Measurements from ENCODE around the gene ROGDI. TPM values are rescaled to one million over a fixed set of nuclear protein-coding genes. Genes with fewer than 3 reads are reported as not detected.

Gene ROGDI
- total RNA-seq, 1 experiment from 2014 or later: 36.4 TPM

GRCh38 chr16:4840984-4841383 lies 38.6 kb upstream of the ROGDI start:
- H3K4me1 ChIP-seq (ENCODE audit: insufficient read depth, low read length): peaks cover 1% of the 10 kb centered on the region
- no peaks in the 10 kb centered on the region for H3K9me3 Mint-ChIP-seq
- no peak overlapping the region for H3K23ac ChIP-seq (ENCODE audit: insufficient read length, low read depth, low read length)
- H2AFZ ChIP-seq (ENCODE audit: low read length): no peak overlapping the region
- no peak overlapping the region for H2BK15ac ChIP-seq (ENCODE audit: low read depth, low read length)
- no peaks in the 10 kb centered on the region for H3K23me2 ChIP-seq (ENCODE audit: insufficient read length, low read depth, low read length, poor library complexity, severe bottlenecking)
- no peak overlapping the region for H2BK5ac ChIP-seq (ENCODE audit: insufficient read length, low read length)
- no peaks in the 10 kb centered on the region for H3K9me3 ChIP-seq (ENCODE audit: control insufficient read depth, low read depth, low read length)
- no peak for DNase-seq
- no peak overlapping the region for H3K56ac ChIP-seq (ENCODE audit: insufficient read length, low read depth, low read length)
- H3K18ac ChIP-seq (ENCODE audit: insufficient read length, low read depth, low read length): no peak overlapping the region
- no peak overlapping the region for H2BK20ac ChIP-seq (ENCODE audit: low read depth, low read length, poor library complexity, severe bottlenecking)
- H4K5ac ChIP-seq (ENCODE audit: insufficient read length, low read depth, low read length): no peak overlapping the region
- H4K91ac ChIP-seq (ENCODE audit: insufficient read length, low read depth, low read length): no peak overlapping the region
- H2BK12ac ChIP-seq (ENCODE audit: insufficient read length, low read depth, low read length): no peak overlapping the region
- no peak overlapping the region for H3K4me3 Mint-ChIP-seq
- H4K8ac ChIP-seq (replicated peaks; ENCODE audit: insufficient read length, low read depth, low read length): no peak overlapping the region
- no peak overlapping the region for H3K9ac ChIP-seq (ENCODE audit: extremely low read depth, insufficient read length, low read length)
- H2BK120ac ChIP-seq (ENCODE audit: low read depth, low read length, poor library complexity, severe bottlenecking): no peak overlapping the region
- H3K79me2 ChIP-seq (ENCODE audit: insufficient read depth, low read length): peaks cover 4% of the 10 kb centered on the region
- no peak for TF ChIP-seq CTCF (conservative IDR thresholded peaks at IDR 0.05)
- no peaks in the 10 kb centered on the region for H4K20me1 ChIP-seq (ENCODE audit: control insufficient read depth, insufficient read depth, insufficient read length)
- no peak overlapping the region for H3K14ac ChIP-seq (ENCODE audit: insufficient read depth, low read length)
- H3K4ac ChIP-seq (ENCODE audit: low read depth, low read length): no peak overlapping the region
- no peak overlapping the region for H3K27ac ChIP-seq (ENCODE audit: insufficient read length, low read depth, low read length)
- no CpG with 5 or more reads among the region's 5 CpGs for WGBS (ENCODE audit: extremely low coverage, insufficient read length, low lambda C conversion rate)
- no peak overlapping the region for H3K27ac Mint-ChIP-seq
- no peak overlapping the region for H3K4me2 ChIP-seq (ENCODE audit: insufficient read depth, insufficient read length, low read length)
- no peaks in the 10 kb centered on the region for H3K79me1 ChIP-seq (ENCODE audit: insufficient read depth, low read depth, low read length, poor library complexity, severe bottlenecking)
- no peak overlapping the region for H3T11ph ChIP-seq (ENCODE audit: low read length)
- peaks cover 43 to 88% (median 81%) of the 10 kb centered on the region in 3 experiments for H3K36me3 Mint-ChIP-seq (ENCODE audit: insufficient read depth in 1 of 3, low read depth in 3 of 3)
- H3K4me1 Mint-ChIP-seq: peaks cover 6 to 7% of the 10 kb centered on the region in 2 experiments
- H3K27me3 ChIP-seq (ENCODE audit: insufficient read depth, low read length): no peaks in the 10 kb centered on the region
- H3K27me3 Mint-ChIP-seq (ENCODE audit: low read depth): no peaks in the 10 kb centered on the region
- no peak overlapping the region for H2AK5ac ChIP-seq (ENCODE audit: insufficient read length, low read length)
